Measurements from ENCODE around the gene RC3H1. TPM values are rescaled to one million over a fixed set of nuclear protein-coding genes. Genes with fewer than 3 reads are reported as not detected.

RC3H1 gene
- total and polyA plus RNA-seq, 2 of the 13 experiments (the other 11 are each of a cell fraction or from before 2014, with no cell fraction given) = 11.2 to 19.6 TPM

DNA sequence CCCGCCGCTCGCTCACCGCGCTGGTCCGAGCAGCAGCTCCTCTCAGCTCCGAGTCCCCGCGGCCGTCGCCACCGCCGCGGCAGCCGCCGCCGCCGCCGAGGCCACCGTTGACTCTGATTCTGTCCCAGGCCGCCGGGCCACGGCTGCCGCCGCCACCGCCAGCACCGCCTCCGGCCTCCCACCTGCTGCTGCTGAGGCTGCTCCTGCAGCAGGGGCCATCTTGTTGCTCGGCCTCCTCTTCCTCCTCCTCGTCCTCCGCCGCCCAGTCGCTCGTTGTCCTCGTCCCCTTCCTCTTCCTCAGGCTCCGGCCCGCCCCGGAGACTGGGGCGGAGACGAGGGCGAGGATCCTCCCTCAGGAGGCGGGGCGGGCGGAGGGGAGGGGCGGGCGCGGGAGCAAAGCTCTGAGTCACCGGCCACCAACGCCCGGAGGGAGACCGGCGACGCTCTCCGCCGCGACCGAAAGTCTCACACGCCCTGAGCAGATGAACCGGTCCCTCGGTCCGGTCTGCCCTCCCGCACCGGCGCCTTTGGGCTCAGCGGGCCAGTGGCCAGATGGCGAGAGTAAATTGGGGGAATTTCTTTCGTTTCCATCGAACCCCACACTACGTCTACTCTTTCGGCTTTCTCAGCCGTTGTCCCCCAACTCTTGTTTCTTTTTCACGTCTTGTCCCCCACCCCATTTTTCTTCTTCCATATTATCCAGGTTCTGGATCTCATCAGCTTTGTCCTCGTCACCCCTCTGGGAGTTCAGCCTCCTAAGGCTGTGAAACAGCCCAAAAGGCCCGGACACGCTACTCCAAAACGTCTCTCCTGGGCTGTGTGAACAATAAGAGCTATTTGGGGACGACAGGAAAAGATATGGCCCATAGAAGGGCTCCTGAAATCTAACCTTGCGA lies at the start of gene RC3H1 (continued):
- TF ChIP-seq ARID4A (CRISPR knock-in tag; IDR thresholded peaks at IDR 0.05; ENCODE audit: borderline replicate concordance) (peak; percentile 72; the same call in 1 of the 2 replicates), KDM5A (IDR thresholded peaks at IDR 0.05; ENCODE audit: borderline replicate concordance, low read length) (no peak; the same call in 1 of the 2 replicates), ZEB1 (IDR thresholded peaks at IDR 0.05; ENCODE audit: insufficient replicate concordance, low read depth) (no peak), MAZ (IDR thresholded peaks at IDR 0.05; ENCODE audit: borderline replicate concordance, low read depth, low read length) (peak; percentile 89), MAZ (CRISPR knock-in tag; IDR thresholded peaks at IDR 0.05; ENCODE audit: low read depth) (peak; percentile 33; the same call in 1 of the 2 replicates), KLF9 (CRISPR knock-in tag; IDR thresholded peaks at IDR 0.05; ENCODE audit: low read depth) (peak; percentile 26; the same call in 1 of the 2 replicates), ZNF274 (CRISPR knock-in tag; IDR thresholded peaks at IDR 0.05) (no peak; the same call in 1 of the 2 replicates), RFX5 (IDR thresholded peaks at IDR 0.05; ENCODE audit: low read depth, low read length) (0 out of 2 replicates have a peak, but pooled peaks have one; percentile 32), SMARCE1 (IDR thresholded peaks at IDR 0.05; ENCODE audit: borderline replicate concordance) (no peak), ZNF878 (CRISPR knock-in tag; IDR thresholded peaks at IDR 0.05) (no peak), NRL (CRISPR knock-in tag; IDR thresholded peaks at IDR 0.05; ENCODE audit: borderline replicate concordance) (0 out of 2 replicates have a peak, but pooled peaks have one; percentile 42), MEIS2 (CRISPR knock-in tag; IDR thresholded peaks at IDR 0.05) (no peak), SIX1 (CRISPR knock-in tag; IDR thresholded peaks at IDR 0.05; ENCODE audit: borderline replicate concordance) (no peak), ZC3H4 (CRISPR knock-in tag; IDR thresholded peaks at IDR 0.05; ENCODE audit: borderline replicate concordance) (no peak), DBP (CRISPR knock-in tag; IDR thresholded peaks at IDR 0.05; ENCODE audit: not compliant biosample characterization) (peak; percentile 48), SKI (IDR thresholded peaks at IDR 0.05; ENCODE audit: partially characterized antibody) (peak; percentile 45), KAT2B (IDR thresholded peaks at IDR 0.05; ENCODE audit: borderline replicate concordance, low read depth, low read length) (no peak), TMF1 (CRISPR knock-in tag; IDR thresholded peaks at IDR 0.05; ENCODE audit: low read depth) (0 out of 2 replicates have a peak, but pooled peaks have one; percentile 54), ZNF431 (CRISPR knock-in tag; IDR thresholded peaks at IDR 0.05; ENCODE audit: borderline replicate concordance, low read depth) (no peak; the same call in 1 of the 2 replicates), SOX6 (IDR thresholded peaks at IDR 0.05) (no peak), SOX6 (CRISPR knock-in tag; IDR thresholded peaks at IDR 0.05) (no peak)
- TF ChIP-seq, protein P1, sequence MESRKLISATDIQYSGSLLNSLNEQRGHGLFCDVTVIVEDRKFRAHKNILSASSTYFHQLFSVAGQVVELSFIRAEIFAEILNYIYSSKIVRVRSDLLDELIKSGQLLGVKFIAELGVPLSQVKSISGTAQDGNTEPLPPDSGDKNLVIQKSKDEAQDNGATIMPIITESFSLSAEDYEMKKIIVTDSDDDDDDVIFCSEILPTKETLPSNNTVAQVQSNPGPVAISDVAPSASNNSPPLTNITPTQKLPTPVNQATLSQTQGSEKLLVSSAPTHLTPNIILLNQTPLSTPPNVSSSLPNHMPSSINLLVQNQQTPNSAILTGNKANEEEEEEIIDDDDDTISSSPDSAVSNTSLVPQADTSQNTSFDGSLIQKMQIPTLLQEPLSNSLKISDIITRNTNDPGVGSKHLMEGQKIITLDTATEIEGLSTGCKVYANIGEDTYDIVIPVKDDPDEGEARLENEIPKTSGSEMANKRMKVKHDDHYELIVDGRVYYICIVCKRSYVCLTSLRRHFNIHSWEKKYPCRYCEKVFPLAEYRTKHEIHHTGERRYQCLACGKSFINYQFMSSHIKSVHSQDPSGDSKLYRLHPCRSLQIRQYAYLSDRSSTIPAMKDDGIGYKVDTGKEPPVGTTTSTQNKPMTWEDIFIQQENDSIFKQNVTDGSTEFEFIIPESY (CRISPR knock-in tag; IDR thresholded peaks at IDR 0.05) = peak; percentile 9; the same call in 1 of the 2 replicates

Data from HepG2 (cell line).